Retinal pigment epithelial cell (primary cell): ENCODE measurements around the gene LRRC1.

Experiments
- DNase-seq: peaks from one replicate; pipeline ENCODE4 v3.0.0-alpha.2; 2010; ENCODE audit warnings: low read depth
- H3K4me3 ChIP-seq: 2 replicates; pipeline ENCODE4 v1.5.1; 2011; ENCODE audit warnings: mild to moderate bottlenecking, low read length, control low read depth, moderate library complexity
- TF ChIP-seq, protein P1 (sequence below): conservative IDR thresholded peaks from 2 replicates; pipeline ENCODE4 v1.5.1; 2011; ENCODE audit warnings: low read depth, low read length, control low read depth, inconsistent platforms

Gene LRRC1

DNA sequence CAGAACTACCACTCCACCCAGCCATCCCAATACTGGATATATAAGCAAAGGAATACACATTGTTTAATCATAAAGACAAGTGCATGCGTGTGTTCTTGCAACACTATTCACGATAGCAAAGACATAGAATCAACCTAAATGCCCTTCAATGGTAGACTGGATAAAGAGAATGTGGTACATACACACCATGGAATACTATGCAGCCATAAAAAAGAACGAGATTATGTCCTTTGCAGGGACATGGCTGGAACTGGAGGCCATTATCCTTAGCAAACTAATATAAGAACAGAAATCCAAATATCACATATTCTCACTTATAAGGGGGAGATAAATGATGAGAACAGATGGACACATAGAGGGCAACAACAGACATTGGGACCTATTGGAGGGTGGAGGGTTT is 156.6 kb downstream of the LRRC1 start:
- no peak for DNase-seq
- H3K4me3 ChIP-seq = no peak overlapping the region
- TF ChIP-seq, protein P1, sequence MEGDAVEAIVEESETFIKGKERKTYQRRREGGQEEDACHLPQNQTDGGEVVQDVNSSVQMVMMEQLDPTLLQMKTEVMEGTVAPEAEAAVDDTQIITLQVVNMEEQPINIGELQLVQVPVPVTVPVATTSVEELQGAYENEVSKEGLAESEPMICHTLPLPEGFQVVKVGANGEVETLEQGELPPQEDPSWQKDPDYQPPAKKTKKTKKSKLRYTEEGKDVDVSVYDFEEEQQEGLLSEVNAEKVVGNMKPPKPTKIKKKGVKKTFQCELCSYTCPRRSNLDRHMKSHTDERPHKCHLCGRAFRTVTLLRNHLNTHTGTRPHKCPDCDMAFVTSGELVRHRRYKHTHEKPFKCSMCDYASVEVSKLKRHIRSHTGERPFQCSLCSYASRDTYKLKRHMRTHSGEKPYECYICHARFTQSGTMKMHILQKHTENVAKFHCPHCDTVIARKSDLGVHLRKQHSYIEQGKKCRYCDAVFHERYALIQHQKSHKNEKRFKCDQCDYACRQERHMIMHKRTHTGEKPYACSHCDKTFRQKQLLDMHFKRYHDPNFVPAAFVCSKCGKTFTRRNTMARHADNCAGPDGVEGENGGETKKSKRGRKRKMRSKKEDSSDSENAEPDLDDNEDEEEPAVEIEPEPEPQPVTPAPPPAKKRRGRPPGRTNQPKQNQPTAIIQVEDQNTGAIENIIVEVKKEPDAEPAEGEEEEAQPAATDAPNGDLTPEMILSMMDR = no peak

DNA sequence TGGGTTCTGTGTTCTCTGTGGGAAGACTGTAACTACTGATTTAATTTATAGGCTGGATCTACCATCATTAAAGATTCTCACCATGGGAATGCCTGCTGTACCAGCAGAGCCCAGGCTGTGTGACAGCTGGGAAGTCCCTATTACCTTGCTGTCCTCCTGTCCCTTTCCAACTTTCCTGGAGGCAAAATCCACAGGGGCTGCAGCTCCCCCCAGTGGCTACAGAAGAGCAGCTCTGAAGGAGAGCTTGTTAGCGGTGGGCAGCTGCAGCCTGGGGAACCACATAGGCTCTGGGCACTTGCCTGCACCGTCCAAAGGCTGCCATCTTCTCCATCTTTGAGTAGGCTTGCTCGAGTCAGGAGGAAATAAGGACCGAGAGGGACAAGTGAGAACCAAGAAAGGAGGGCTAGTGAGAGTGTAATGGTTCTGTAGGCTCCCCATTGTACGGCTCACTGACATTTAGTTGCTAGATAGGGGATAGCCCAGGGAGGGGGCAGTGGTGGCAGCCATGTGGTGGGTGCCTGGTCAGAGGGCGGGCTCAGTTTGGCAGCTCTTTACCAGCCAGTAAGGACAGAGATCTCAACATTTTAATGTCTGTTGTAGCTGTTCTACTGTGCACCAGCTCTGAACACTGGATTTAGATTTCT is 161.4 kb downstream of the LRRC1 start:
- TF ChIP-seq, protein P1 = peak; percentile 87
- DNase-seq = no peak

DNA sequence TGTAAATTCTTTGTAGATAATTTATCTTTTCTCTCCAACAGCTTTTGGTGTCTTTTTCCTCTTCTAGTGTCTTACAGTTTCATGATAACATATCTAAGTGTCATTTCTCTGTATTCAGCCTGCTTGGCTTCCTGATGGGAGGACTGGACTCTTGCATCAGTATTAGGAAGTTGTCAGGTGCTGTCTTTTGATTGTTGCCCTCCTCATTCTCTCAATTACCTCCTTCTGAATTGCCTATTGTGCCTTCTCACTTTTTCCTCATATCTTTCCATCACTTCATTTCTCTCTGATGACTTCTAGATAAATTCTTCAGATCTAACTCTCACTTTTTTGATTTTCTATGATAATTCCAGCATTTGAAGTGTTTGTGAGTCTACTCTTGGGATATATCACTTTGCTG is 162.0 kb downstream of the LRRC1 start:
- no peak overlapping the region for H3K4me3 ChIP-seq
- DNase-seq = no peak
- TF ChIP-seq, protein P1 = no peak

More for the DNA sequence above, 161.4 kb downstream of the LRRC1 start:
- no peak overlapping the region for H3K4me3 ChIP-seq

DNA sequence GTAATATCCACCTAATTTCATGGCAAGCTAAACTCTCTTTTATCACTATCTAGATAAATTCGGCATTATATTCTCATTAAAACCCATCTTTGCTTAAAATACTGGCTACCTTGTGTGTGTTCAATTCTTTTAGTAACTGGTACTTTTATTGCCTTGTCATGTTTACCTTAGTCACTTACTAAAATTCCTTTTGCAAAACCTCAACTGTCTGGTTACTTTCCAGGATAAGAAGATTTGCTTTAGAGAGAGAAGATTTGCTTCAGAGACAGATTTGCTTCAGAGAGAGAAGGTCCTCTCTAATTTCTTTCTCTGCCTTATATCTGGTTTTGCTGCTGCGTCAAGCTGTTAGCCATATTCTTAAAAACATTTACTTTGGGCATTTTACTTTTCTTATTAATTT is 164.9 kb downstream of the LRRC1 start:
- no peak overlapping the region for H3K4me3 ChIP-seq
- DNase-seq = no peak
- TF ChIP-seq, protein P1 = no peak

DNA sequence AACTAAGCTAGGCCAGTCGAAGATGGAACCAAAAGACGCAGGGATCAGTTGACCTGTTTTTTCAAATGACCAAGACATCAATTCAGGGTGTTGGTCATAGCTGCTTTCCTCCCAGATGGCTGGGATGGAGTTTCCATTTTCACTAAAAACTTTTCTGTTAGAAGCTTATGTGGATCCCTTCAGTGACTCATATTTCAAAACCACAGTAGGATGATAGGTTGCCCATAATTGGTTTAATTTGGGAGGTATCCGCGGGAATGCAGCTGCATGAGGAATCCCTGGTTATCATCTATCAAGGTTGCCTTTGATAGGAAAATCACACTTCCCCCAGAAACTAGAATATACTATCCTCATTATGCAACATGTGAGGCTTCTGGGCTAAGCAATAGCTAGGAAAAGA is 165.5 kb downstream of the LRRC1 start:
- H3K4me3 ChIP-seq = no peak overlapping the region
- TF ChIP-seq, protein P1 = no peak
- DNase-seq = no peak

DNA sequence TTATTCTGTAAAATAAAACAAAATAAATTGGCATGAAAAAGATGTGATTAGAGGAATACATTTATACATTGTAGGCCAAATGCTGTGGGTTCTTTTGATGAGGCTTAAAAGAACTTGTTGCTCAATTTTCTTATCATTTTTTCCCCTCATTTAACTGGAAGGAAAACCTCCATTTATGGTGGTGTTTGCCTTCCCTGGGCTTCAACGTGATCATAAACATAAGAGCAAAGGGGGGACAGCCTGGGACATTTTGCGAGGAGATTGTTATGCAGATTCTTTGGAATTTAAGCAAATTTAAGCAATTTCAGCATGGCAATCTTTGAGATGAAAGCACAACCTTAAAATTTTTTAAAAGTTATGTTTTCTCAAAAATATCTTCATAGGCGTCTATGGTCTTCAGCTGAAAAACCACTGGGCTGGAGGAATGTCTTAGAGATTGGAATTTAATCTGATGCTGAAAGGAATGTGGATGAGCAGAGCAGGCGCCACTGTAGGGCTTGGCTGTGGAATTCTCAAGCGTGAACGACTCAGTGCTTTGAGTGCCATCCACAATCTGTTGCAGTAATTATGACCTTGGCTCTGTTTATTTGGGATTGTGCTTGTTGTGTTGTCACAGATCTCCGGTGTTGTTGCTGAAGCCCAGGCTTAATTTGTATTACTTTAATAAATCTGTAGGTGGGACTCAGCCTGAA is 167.0 kb downstream of the LRRC1 start:
- TF ChIP-seq, protein P1 = no peak
- H3K4me3 ChIP-seq = no peak overlapping the region
- peak; percentile 75 for DNase-seq

DNA sequence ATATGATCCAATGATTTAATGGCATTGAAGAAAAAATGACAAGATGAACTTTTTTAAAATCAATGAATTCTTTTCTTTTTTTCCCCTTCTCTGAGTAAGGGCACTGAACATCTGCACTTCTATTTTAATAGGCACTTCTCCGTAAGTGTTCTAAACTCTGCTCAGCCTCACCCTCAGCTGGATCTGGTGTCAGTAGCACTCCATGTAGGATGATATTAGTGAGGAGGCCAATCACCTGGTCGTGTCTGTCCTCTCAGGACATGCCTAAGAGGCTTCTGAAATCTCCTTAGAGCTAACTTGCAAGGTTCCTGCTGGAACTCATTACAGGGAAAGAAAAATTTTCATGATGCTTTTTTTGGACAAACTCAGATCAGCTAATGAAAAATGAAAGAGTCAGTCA is 167.8 kb downstream of the LRRC1 start:
- TF ChIP-seq, protein P1 = no peak
- no peak for DNase-seq
- H3K4me3 ChIP-seq = no peak overlapping the region
